HEK293 (cell line): ENCODE data around the gene PLEKHA6.

ENCODE experiments used
- CTCF ChIA-PET: fragments of 350-600 bp; formaldehyde crosslinking; extraction: SDS; loops from one replicate; lab custom pipeline; 2021; ENCODE audit warnings: antibody characterized with exemption; lab: Yijun Ruan, JAX
- POLR2A ChIA-PET: fragments of 300-600 bp; formaldehyde crosslinking; extraction: SDS; loops from one replicate; lab custom pipeline; 2020; ENCODE audit warnings: antibody characterized with exemption, inconsistent platforms; lab: Yijun Ruan, JAX
- H3K27ac ChIP-seq: fragments of 200-500 bp; sonication (Bioruptor generic); 2 replicates; pipeline ENCODE4 v1.5.1; 2014; ENCODE audit warnings: low read depth, low read length, control low read depth, inconsistent platforms; ENCODE audit errors: extremely low read depth
- H3K36me3 ChIP-seq, 2 experiments: fragments of 200-500 bp in 1 of 2; sonication (Bioruptor generic) in 1 of 2; 1 replicate in 1 of 2; 2 replicates in 1 of 2; pipeline ENCODE4 v1.5.1; 2014 to 2017; ENCODE audit warnings: inconsistent platforms in 2 of 2, low read length in 2 of 2; ENCODE audit not compliant: control insufficient read depth in 2 of 2, insufficient read depth in 1 of 2
- H3K4me1 ChIP-seq: fragments of 200-500 bp; sonication (Bioruptor generic); 2 replicates; pipeline ENCODE4 v1.5.1; 2014; ENCODE audit warnings: mild to moderate bottlenecking, low read length, inconsistent platforms; ENCODE audit not compliant: control insufficient read depth, insufficient read depth
- H3K4me3 ChIP-seq: 2 replicates; pipeline ENCODE4 v1.5.1; 2011; ENCODE audit warnings: low read depth, mild to moderate bottlenecking, control low read depth, low read length, moderate library complexity
- H3K9me3 ChIP-seq: fragments of 200-500 bp; sonication (Bioruptor generic); 2 replicates; pipeline ENCODE4 v1.5.1; 2014; ENCODE audit warnings: low read depth, low read length, inconsistent platforms; ENCODE audit not compliant: control insufficient read depth, insufficient read depth
- BCL11A ChIP-seq: fragments of 450-650 bp; formaldehyde crosslinking; IDR thresholded peaks from 2 replicates; pipeline ENCODE4 v1.5.1; 2016; ENCODE audit warnings: low read depth, missing biosample characterization, missing genetic modification characterization
- CTCF ChIP-seq: fragments of 450-650 bp; formaldehyde crosslinking; IDR thresholded peaks from 2 replicates; pipeline ENCODE4 v1.5.1; 2016; ENCODE audit warnings: missing biosample characterization, missing genetic modification characterization
- GFI1B ChIP-seq: fragments of 450-650 bp; formaldehyde crosslinking; IDR thresholded peaks from 2 replicates; pipeline ENCODE4 v1.5.1; 2016; ENCODE audit warnings: missing biosample characterization, missing genetic modification characterization
- IKZF3 ChIP-seq: fragments of 450-650 bp; IDR thresholded peaks from 2 replicates; pipeline ENCODE4 v1.5.0; 2018; ENCODE audit warnings: missing biosample characterization, mild to moderate bottlenecking, missing genetic modification characterization, moderate library complexity
- KLF16 ChIP-seq: fragments of 450-650 bp; formaldehyde crosslinking; IDR thresholded peaks from 2 replicates; pipeline ENCODE4 v1.5.1; 2017; ENCODE audit warnings: missing biosample characterization, missing genetic modification characterization
- RBAK ChIP-seq: fragments of 450-650 bp; formaldehyde crosslinking; IDR thresholded peaks from 2 replicates; pipeline ENCODE4 v1.5.1; 2016; ENCODE audit warnings: missing biosample characterization, missing genetic modification characterization
- REST ChIP-seq: fragments of 450-650 bp; formaldehyde crosslinking; IDR thresholded peaks from 2 replicates; pipeline ENCODE4 v1.5.1; 2016; ENCODE audit warnings: missing biosample characterization, missing genetic modification characterization
- SP3 ChIP-seq: fragments of 450-650 bp; formaldehyde crosslinking; IDR thresholded peaks from 2 replicates; pipeline ENCODE4 v1.5.1; 2016; ENCODE audit warnings: missing biosample characterization, missing genetic modification characterization
- ZBTB1 ChIP-seq: fragments of 450-650 bp; formaldehyde crosslinking; IDR thresholded peaks from 2 replicates; pipeline ENCODE4 v1.5.1; 2016; ENCODE audit warnings: missing biosample characterization, missing genetic modification characterization
- ZNF155 ChIP-seq: fragments of 450-650 bp; formaldehyde crosslinking; IDR thresholded peaks from 2 replicates; pipeline ENCODE4 v1.5.1; 2016; ENCODE audit warnings: missing biosample characterization, missing genetic modification characterization
- ZNF16 ChIP-seq: fragments of 450-650 bp; formaldehyde crosslinking; IDR thresholded peaks from 2 replicates; pipeline ENCODE4 v1.5.1; 2016; ENCODE audit warnings: low read depth, missing biosample characterization, missing genetic modification characterization
- ZNF335 ChIP-seq: fragments of 450-650 bp; formaldehyde crosslinking; conservative IDR thresholded peaks from 2 replicates; pipeline ENCODE4 v1.5.1; 2016; ENCODE audit warnings: missing biosample characterization, missing genetic modification characterization
- ZNF513 ChIP-seq: fragments of 450-650 bp; IDR thresholded peaks from 2 replicates; pipeline ENCODE4 v1.5.1; 2018; ENCODE audit warnings: missing biosample characterization, missing genetic modification characterization
- ZNF514 ChIP-seq: fragments of 450-650 bp; formaldehyde crosslinking; IDR thresholded peaks from 2 replicates; pipeline ENCODE4 v1.5.1; 2016; ENCODE audit warnings: missing biosample characterization, missing genetic modification characterization
- ZNF792 ChIP-seq: fragments of 450-650 bp; formaldehyde crosslinking; IDR thresholded peaks from 2 replicates; pipeline ENCODE4 v1.5.1; 2016; ENCODE audit warnings: missing biosample characterization, missing genetic modification characterization
- ZNF830 ChIP-seq: fragments of 450-650 bp; IDR thresholded peaks from 2 replicates; pipeline ENCODE4 v1.5.0; 2018; ENCODE audit warnings: missing biosample characterization, missing genetic modification characterization, low read depth, mild to moderate bottlenecking, moderate library complexity
- TF ChIP-seq, protein P1 (sequence below): sonication (generic); formaldehyde crosslinking; IDR thresholded peaks from 2 replicates; pipeline ENCODE4 v1.8.1; 2022; ENCODE audit warnings: mild to moderate bottlenecking, moderate library complexity, missing genetic modification reagents
- TF ChIP-seq, protein P2 (sequence below): fragments of 450-650 bp; formaldehyde crosslinking; IDR thresholded peaks from 2 replicates; pipeline ENCODE4 v1.5.1; 2016; ENCODE audit warnings: missing biosample characterization, missing genetic modification characterization

The PLEKHA6 gene

DNA sequence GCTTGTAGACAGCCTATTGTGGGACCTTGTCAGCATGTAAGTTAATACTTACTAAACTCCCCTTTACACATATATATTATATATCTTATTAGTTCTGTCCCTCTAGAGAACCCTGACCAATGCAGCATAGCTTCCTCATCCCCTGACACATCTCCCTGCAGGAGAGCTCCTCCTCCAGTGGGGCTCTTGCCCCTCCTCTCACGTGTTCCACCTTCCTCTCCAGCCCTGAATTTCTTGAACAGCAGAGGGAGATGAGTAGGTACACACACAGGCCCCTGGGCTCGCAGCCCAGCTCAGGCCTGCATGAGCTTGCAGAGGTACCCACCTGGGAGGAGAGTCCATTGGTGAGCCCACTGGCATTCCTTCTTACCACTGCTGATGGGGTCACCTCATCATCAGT, 118.7 kb downstream of the PLEKHA6 start:
- no peaks in the 10 kb centered on the region for H3K9me3 ChIP-seq
- POLR2A ChIA-PET = no interaction called here
- CTCF ChIA-PET = interaction anchor here (0.6 to 1.6 kb wide), 6 partner anchors 17 to 1130 kb away, joined by 3 to 5 read pairs (median 3); no protein-coding TSS in a partner anchor

More for the DNA sequence above, 118.7 kb downstream of the PLEKHA6 start:
- TF ChIP-seq RBAK (tag by site-specific recombination) = no peak
- TF ChIP-seq ZNF830 (tag by site-specific recombination) = no peak
- TF ChIP-seq GFI1B (tag by site-specific recombination) = no peak
- no peak for TF ChIP-seq ZNF514 (tag by site-specific recombination)
- no peak for TF ChIP-seq ZBTB1
- no peak for TF ChIP-seq ZNF16 (tag by site-specific recombination)
- TF ChIP-seq IKZF3 = no peak
- TF ChIP-seq ZNF155 (tag by site-specific recombination) = no peak
- TF ChIP-seq REST (tag by site-specific recombination) = no peak
- TF ChIP-seq ZNF335 (tag by site-specific recombination) = no peak
- no peak for TF ChIP-seq KLF16
- no peak for TF ChIP-seq SP3 (tag by site-specific recombination)
- TF ChIP-seq BCL11A (tag by site-specific recombination) = no peak
- TF ChIP-seq ZNF513 (tag by site-specific recombination) = no peak
- TF ChIP-seq, protein P1, sequence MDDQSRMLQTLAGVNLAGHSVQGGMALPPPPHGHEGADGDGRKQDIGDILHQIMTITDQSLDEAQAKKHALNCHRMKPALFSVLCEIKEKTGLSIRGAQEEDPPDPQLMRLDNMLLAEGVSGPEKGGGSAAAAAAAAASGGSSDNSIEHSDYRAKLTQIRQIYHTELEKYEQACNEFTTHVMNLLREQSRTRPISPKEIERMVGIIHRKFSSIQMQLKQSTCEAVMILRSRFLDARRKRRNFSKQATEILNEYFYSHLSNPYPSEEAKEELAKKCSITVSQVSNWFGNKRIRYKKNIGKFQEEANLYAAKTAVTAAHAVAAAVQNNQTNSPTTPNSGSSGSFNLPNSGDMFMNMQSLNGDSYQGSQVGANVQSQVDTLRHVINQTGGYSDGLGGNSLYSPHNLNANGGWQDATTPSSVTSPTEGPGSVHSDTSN (CRISPR knock-in tag) = no peak
- TF ChIP-seq, protein P2, sequence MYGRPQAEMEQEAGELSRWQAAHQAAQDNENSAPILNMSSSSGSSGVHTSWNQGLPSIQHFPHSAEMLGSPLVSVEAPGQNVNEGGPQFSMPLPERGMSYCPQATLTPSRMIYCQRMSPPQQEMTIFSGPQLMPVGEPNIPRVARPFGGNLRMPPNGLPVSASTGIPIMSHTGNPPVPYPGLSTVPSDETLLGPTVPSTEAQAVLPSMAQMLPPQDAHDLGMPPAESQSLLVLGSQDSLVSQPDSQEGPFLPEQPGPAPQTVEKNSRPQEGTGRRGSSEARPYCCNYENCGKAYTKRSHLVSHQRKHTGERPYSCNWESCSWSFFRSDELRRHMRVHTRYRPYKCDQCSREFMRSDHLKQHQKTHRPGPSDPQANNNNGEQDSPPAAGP = no peak
- no peak for TF ChIP-seq ZNF792 (tag by site-specific recombination)
- TF ChIP-seq CTCF = no peak
- Histone ChIP-seq H3K36me3 (no peaks in the 10 kb centered on the region), H3K27ac (no peak overlapping the region), H3K4me3 (no peak overlapping the region), H3K4me1 (no peaks in the 10 kb centered on the region)
